Stimulated activated CD8-positive, alpha-beta memory T cell treated with anti-CD3 and anti-CD28 coated beads, Interleukin-12 subunit alpha, Interleukin-12 subunit beta, amount 100 ng/mL, for 4 hours (primary cell): ENCODE results near the gene CDX1.

Source experiments
- DNase-seq: peaks from one replicate; pipeline ENCODE4 v3.0.0-alpha.2; 2020; ENCODE audit warnings: low read depth

CDX1 gene

GRCh38 chr5:150166650-150167511, at the start of gene CDX1:
TSS of gene CDX1 (plus strand) at chr5:150166778. CDS start at chr5:150166877, 99 bp downstream.
- no peak for DNase-seq

DNA sequence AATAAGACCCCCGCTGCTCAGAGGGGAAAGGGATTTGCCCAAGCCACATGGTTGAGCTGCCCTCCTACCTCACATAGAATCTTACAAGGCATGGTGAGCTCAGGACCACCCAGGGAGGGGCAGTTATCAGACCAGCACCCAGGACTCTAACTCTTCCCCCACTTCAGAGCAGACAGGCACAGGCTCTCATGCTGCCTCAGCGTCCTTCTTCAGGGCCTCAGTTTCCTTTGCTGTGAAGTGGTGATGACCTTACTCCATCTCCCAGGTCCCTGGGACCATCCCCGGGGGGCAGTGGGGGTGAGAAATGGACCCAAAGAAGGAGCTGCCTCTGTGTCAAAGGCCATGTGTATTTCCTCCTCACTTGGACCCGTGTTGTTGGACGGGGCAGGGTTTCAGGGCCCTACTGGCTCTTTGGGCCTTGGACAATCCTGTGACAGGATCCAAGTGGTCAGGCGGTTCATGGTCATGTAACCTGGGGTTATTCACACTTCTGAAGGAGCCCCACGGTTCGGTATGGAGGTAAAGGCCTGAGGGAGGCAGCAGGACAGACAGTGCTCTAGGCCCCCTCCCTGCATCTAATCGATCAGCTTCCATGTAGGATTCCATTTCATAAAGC, 48.5 kb upstream of the CDX1 start:
- no peak for DNase-seq

GRCh38 chr5:150118561-150119229, 47.9 kb upstream of the CDX1 start:
- no peak for DNase-seq

GRCh38 chr5:150119421-150120061, 47.0 kb upstream of the CDX1 start:
- no peak for DNase-seq

- DNase-seq = no peak
Observed at GRCh38 chr5:150120062-150120441, 46.5 kb upstream of the CDX1 start.

DNA sequence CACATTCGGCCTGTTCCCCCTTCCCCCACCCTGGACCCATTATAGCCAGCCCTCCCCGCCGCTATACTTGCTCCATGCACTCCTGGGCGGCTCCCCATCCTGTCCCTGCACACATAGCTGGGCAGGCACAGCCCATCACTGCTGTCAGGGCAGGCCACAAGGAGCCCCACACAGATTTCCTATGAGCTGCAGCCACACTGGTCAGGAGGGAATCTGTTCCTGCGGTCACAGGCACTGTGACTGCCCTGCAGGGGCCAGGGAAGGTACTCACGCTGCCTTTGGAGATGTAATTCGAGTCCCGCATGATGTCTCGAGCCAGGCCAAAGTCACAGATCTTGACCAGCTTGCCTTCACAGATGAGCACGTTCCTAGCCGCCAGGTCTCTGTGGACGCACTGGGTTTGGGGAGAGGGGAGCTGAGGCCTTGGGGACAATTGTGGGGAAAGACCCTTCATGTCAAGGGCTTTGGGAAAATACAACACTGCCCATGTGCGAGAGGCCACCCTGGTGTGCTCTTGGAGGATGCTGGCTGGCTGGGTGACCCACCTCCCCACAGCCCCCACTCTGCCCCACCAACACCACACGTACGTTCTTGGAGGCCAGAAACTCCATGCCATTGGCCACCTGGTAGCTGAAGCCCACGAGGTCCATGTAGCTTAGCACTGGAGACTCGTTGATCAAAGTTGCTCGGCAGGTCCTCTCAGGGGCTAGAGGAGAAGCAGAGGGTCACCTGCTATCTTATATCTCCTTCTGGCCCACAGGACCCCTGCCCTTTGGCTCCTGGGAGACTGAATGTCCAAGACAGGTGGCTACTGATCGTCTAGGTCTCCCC, 45.7 kb upstream of the CDX1 start:
- no peak for DNase-seq

GRCh38 chr5:150121448-150122157, 45.0 kb upstream of the CDX1 start:
- DNase-seq = no peak

GRCh38 chr5:150122158-150122510, 44.4 kb upstream of the CDX1 start:
- no peak for DNase-seq

DNA sequence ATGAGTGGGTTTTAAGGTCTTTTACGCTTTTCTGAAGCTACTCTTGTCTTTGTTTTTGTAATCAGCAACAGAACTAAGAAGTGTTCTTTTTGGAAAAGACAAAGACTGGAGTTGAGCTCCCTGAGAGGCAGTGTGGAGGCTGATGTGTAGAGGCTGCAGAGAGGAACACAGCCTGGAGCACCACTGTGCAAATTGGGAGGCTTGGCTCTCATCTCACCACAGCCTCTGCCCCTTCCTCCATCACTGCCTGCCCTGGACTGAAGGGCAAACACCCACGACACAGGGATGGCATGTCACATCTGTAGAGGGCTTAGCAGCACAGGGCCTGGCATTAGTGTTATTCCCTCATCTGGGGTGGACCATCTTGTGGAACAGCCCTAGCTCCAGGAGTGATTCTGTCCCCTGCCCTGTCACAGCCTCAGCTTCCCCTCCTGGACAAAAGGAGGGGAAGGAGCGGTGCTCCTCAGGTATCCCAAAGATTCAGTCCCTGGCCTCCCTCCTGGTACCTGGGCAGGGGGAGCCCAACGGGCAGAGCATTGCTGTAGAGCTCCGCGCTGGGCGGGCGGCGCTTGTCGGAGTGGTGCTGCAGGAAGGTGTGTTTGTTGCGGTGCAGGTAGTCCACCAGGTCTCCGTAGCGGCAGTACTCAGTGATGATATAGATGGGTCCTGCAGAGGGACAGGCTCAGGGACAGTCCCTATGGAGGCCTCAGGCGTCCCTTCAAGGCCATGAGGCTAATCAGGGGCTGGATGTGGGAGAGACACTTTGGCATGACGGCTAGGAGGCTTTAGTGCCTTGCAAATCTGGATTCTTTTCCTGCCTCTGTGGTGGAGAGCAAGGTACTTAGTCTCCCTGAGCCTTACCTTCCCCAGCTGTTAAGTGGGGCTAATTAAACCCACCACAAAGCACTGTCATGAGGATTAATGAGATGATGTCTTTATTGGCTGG, 43.8 kb upstream of the CDX1 start:
- DNase-seq = no peak

- no peak for DNase-seq
Observed at GRCh38 chr5:150123542-150123941, 43.0 kb upstream of the CDX1 start.

GRCh38 chr5:150124111-150124557, 42.4 kb upstream of the CDX1 start:
- no peak for DNase-seq

DNA sequence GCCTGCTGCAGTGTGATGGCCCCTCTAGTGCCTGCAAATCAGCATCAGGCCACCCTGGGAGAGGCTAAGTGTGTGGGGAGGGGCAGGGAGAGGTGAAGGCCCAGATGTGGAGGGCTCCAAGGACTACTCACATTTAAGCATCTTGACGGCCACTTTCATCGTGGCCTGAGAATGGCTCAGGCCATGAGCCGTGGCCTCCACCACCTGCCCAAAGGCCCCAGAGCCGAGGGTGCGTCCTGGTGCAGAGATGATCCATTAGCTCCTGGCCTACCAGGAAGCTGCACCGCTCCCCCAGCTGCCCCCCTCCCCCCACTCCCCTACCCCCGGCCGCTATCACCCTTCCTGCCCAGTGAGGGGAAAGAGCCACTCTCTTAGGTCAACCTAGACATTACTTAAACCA, 42.0 kb upstream of the CDX1 start:
- DNase-seq = no peak

GRCh38 chr5:150125334-150125733, 41.2 kb upstream of the CDX1 start:
- DNase-seq = no peak

DNA sequence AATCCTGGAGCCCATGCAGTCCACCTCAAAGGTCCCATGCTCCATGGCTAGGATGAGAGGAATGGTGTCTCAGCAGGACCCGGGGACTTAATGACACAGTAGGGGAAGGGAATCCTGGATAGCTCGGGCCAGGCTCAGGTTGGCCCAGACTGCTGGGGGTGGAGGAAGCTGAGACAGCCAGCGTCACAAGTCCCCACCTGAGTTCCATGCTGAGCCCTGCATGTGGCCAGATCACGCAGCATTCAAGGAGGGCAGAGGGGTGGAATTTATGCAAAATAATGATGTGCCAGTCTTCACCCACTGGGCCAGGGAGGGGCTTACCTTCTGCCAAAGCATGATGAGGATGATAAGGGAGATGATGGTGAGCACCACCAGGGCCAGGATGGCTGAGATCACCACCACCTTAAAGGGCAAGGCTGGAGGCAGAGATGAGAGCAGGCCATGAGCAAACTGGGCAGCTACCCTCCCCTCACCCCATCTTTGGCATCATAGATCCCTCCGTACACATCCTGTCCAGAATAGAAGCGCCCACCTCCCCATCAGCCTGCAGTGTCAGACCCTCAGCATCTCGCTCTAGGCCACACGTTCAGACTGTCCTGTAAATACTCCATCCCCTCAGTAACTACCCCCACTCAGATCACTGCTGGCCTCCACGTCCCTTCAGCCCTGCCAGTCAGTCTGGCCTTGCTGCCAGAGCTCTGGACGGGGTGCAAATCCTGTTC, 40.2 kb upstream of the CDX1 start:
- DNase-seq = no peak

- DNase-seq = no peak
Observed at GRCh38 chr5:150126921-150127265, 39.7 kb upstream of the CDX1 start.

GRCh38 chr5:150129454-150129812, 37.1 kb upstream of the CDX1 start:
- DNase-seq = no peak

GRCh38 chr5:150129813-150130492, 36.6 kb upstream of the CDX1 start:
- DNase-seq = peak; percentile 6

GRCh38 chr5:150130493-150130922, 36.1 kb upstream of the CDX1 start:
- no peak for DNase-seq

DNA sequence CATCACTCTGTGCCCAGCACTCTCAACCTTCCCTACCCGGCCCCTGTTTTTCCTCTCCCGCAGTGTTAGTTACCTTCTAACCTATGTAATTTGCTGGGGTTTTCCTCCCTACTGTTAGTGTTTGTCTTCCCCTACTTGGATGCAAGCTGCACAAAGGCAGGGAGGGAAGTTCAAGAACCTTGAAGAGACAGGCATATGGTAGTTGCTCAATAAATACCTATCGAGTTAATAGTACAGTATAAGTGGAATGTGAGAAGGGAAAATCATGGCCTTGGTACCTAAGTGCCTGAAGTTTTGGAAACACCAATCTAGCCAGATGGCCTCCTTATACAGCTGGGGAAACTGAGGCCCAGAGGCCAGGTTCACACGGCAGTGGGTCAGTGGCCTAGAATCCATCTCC, 35.1 kb upstream of the CDX1 start:
- DNase-seq = no peak
